ENCODE results near the gene ADRA2C. TPM values are rescaled to one million over a fixed set of nuclear protein-coding genes. Genes with fewer than 3 reads are reported as not detected.

Gene ADRA2C
- total and polyA plus RNA-seq, 4 donors, result 0.23 to 5.4 (median 1.9) TPM

GRCh38 chr4:3789587-3789986 is 23.4 kb downstream of the ADRA2C start:
- Histone ChIP-seq H3K36me3 (ENCODE audit: control insufficient read depth in 4 of 4, insufficient read depth in 4 of 4, low read length in 4 of 4) (no peaks in the 10 kb centered on the region), H3K27me3 (ENCODE audit: control insufficient read depth in 3 of 3, insufficient read depth in 3 of 3, low read length in 2 of 3) (peaks cover 0 to 3% (median 0%) of the 10 kb centered on the region in 3 donors), H3K9me3 (ENCODE audit: control insufficient read depth in 4 of 4, insufficient read depth in 3 of 4, low read length in 3 of 4) (peaks cover 0 to 8% (median 0%) of the 10 kb centered on the region in 4 donors), H3K27ac (ENCODE audit: low read depth in 1 of 2, low read length in 1 of 2) (no peak overlapping the region), H3K4me3 (no peak overlapping the region), H3K9ac (ENCODE audit: insufficient read depth in 1 of 2, low read length in 2 of 2) (no peak overlapping the region), H3K4me1 (ENCODE audit: control insufficient read depth in 5 of 5, insufficient read depth in 5 of 5, low read length in 5 of 5) (no peaks in the 10 kb centered on the region)
- 75 to 82% methylated on average over 9 of the region's 9 CpGs for WGBS, 2 donors
- no peak for DNase-seq
- no peak for TF ChIP-seq CTCF (IDR thresholded peaks at IDR 0.05; ENCODE audit: control extremely low read depth, extremely low read depth)
- ATAC-seq (ENCODE audit: insufficient read depth, low FRiP score), result no peak

- no peak overlapping the region for H3K27ac ChIP-seq (ENCODE audit: low read depth in 1 of 2, low read length in 1 of 2)
- no peaks in the 10 kb centered on the region for H3K36me3 ChIP-seq (ENCODE audit: control insufficient read depth in 4 of 4, insufficient read depth in 4 of 4, low read length in 4 of 4)
- 83 to 90% methylated on average over 13 of the region's 13 CpGs for WGBS, 2 donors
- DNase-seq, result no peak
- no peak for TF ChIP-seq CTCF (IDR thresholded peaks at IDR 0.05; ENCODE audit: control extremely low read depth, extremely low read depth)
- H3K4me1 ChIP-seq (ENCODE audit: control insufficient read depth in 5 of 5, insufficient read depth in 5 of 5, low read length in 5 of 5), result no peaks in the 10 kb centered on the region
- H3K9me3 ChIP-seq (ENCODE audit: control insufficient read depth in 4 of 4, insufficient read depth in 3 of 4, low read length in 3 of 4), result peaks cover 0 to 8% (median 0%) of the 10 kb centered on the region in 4 donors
- no peak overlapping the region for H3K9ac ChIP-seq (ENCODE audit: insufficient read depth in 1 of 2, low read length in 2 of 2)
- H3K4me3 ChIP-seq, result no peak overlapping the region
- ATAC-seq (ENCODE audit: insufficient read depth, low FRiP score), result no peak
- peaks cover 0 to 3% (median 0%) of the 10 kb centered on the region in 3 donors for H3K27me3 ChIP-seq (ENCODE audit: control insufficient read depth in 3 of 3, insufficient read depth in 3 of 3, low read length in 2 of 3)
Observed at GRCh38 chr4:3790006-3790561, 23.9 kb downstream of the ADRA2C start.

DNA sequence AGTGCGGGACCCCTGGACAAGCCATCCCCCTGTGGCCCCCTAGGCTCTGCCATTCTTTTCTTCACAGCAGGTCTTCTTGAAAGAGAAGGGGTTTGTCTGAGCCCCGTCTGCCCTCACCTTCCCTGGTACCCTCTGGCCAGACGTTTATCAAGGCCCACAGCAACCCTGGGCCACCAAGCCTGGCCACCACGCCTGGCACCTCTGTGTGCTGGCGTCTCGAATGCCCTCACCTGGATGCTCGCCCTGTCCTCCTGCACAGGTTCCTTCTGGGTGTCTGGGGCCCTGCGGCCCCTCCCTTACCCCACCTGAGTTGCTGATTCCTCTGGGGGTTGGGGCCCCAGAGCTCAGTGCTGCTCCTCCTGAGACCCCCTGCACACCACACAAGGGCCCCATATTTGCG is 25.1 kb downstream of the ADRA2C start:
- no peaks in the 10 kb centered on the region for H3K36me3 ChIP-seq (ENCODE audit: control insufficient read depth in 4 of 4, insufficient read depth in 4 of 4, low read length in 4 of 4)

More for the DNA sequence above, 25.1 kb downstream of the ADRA2C start:
- Histone ChIP-seq H3K4me1 (ENCODE audit: control insufficient read depth in 5 of 5, insufficient read depth in 5 of 5, low read length in 5 of 5) (no peaks in the 10 kb centered on the region), H3K27ac (ENCODE audit: low read depth in 1 of 2, low read length in 1 of 2) (no peak overlapping the region), H3K27me3 (ENCODE audit: control insufficient read depth in 3 of 3, insufficient read depth in 3 of 3, low read length in 2 of 3) (peaks cover 0 to 3% (median 0%) of the 10 kb centered on the region in 3 donors), H3K9me3 (ENCODE audit: control insufficient read depth in 4 of 4, insufficient read depth in 3 of 4, low read length in 3 of 4) (peaks cover 0 to 11% (median 3%) of the 10 kb centered on the region in 4 donors), H3K4me3 (no peak overlapping the region), H3K9ac (ENCODE audit: insufficient read depth in 1 of 2, low read length in 2 of 2) (no peak overlapping the region)
- ATAC-seq (ENCODE audit: insufficient read depth, low FRiP score) (no peak), DNase-seq (no peak)
- no peak for TF ChIP-seq CTCF (IDR thresholded peaks at IDR 0.05; ENCODE audit: control extremely low read depth, extremely low read depth)
- 79 to 80% methylated on average over 9 of the region's 9 CpGs for WGBS, 2 donors
